Ovary (tissue), 3 donors: ENCODE measurements around the gene IRGQ.

Experiments used
- CTCF ChIP-seq, 3 donors: fragments of 450-650 bp in 2 of 3; fragments of 200-600 bp in 1 of 3; IDR thresholded peaks; one replicate each; pipeline versions ENCODE4 v1.5.1 to v1.8.0; 2016 to 2022; ENCODE audit warnings: antibody characterized with exemption in 3 of 3, mild to moderate bottlenecking in 1 of 3
- EP300 ChIP-seq: sonication (generic); formaldehyde crosslinking; IDR thresholded peaks from one replicate; pipeline ENCODE4 v1.6.1; 2017; ENCODE audit warnings: antibody characterized with exemption
- POLR2A ChIP-seq: fragments of 450-650 bp; IDR thresholded peaks from one replicate; pipeline ENCODE4 v1.6.1; 2017; ENCODE audit warnings: antibody characterized with exemption, mild to moderate bottlenecking, moderate library complexity
- donor health status: DM: no; HTN: no; CAD: no.

- TF ChIP-seq CTCF (IDR thresholded peaks at IDR 0.05), result no peak
- TF ChIP-seq POLR2A, result no peak
- no peak for TF ChIP-seq EP300
These were observed 43.8 kb upstream of the IRGQ start, which contains the start of gene CADM4 for GRCh38 chr19:43639519-43640423.
